ENCODE results near the gene CNTN1.

- TF ChIP-seq EZH2 (IDR thresholded peaks at IDR 0.05): no peak
- no peak for TF ChIP-seq POLR2AphosphoS5 (IDR thresholded peaks at IDR 0.05; ENCODE audit: borderline replicate concordance, low read depth, low read length)
- no peak for TF ChIP-seq FOXP2 (optimal IDR thresholded peaks at IDR 0.05; ENCODE audit: control extremely low read depth, extremely low read length, insufficient read depth)
These were observed 225.3 kb downstream of the CNTN1 start for GRCh38 chr12:40917561-40917960.

Data from SK-N-MC (cell line).